ENCODE measurements around the gene CD226.

Gene CD226

GRCh38 chr18:69820538-69820937 lies 127.1 kb downstream of the CD226 start:
- no peak for DNase-seq (ENCODE audit: low read depth in 1 of 2, low spot score in 1 of 2)

- DNase-seq (ENCODE audit: low read depth in 1 of 2, low spot score in 1 of 2), result no peak
Observed at GRCh38 chr18:69819460-69819859, 128.2 kb downstream of the CD226 start.

GRCh38 chr18:69817335-69817940 lies 130.2 kb downstream of the CD226 start:
- no peak for DNase-seq (ENCODE audit: low read depth in 1 of 2, low spot score in 1 of 2)

GRCh38 chr18:69814861-69815385 lies 132.8 kb downstream of the CD226 start:
- DNase-seq (ENCODE audit: low read depth in 1 of 2, low spot score in 1 of 2), result no peak

- no peak for DNase-seq (ENCODE audit: low read depth in 1 of 2, low spot score in 1 of 2)
Observed at GRCh38 chr18:69813559-69813958, 134.1 kb downstream of the CD226 start.

- no peak for DNase-seq (ENCODE audit: low read depth in 1 of 2, low spot score in 1 of 2)
Observed at GRCh38 chr18:69808399-69808798, 139.3 kb downstream of the CD226 start.

- DNase-seq (ENCODE audit: low read depth in 1 of 2, low spot score in 1 of 2), result no peak
Observed at GRCh38 chr18:69804776-69805501, 142.7 kb downstream of the CD226 start.

Measured in stimulated activated CD4-positive, alpha-beta T cell treated with anti-CD3 and anti-CD28 coated beads, Interleukin-15, amount 100 ng/mL, for 1 hour (primary cell).